Activated T-cell treated with anti-CD3 and anti-CD28 coated beads for 4 hours (primary cell): ENCODE data around the gene TNFRSF21.
"Not testable (repeated sequence)": the region's sequence is repeated elsewhere in the genome, so short reads cannot be mapped to it uniquely, and the experiment has no call there.

Experiments used
- DNase-seq: peaks from one replicate; pipeline ENCODE4 v3.0.0-alpha.2; 2020

TNFRSF21 gene, protein sequence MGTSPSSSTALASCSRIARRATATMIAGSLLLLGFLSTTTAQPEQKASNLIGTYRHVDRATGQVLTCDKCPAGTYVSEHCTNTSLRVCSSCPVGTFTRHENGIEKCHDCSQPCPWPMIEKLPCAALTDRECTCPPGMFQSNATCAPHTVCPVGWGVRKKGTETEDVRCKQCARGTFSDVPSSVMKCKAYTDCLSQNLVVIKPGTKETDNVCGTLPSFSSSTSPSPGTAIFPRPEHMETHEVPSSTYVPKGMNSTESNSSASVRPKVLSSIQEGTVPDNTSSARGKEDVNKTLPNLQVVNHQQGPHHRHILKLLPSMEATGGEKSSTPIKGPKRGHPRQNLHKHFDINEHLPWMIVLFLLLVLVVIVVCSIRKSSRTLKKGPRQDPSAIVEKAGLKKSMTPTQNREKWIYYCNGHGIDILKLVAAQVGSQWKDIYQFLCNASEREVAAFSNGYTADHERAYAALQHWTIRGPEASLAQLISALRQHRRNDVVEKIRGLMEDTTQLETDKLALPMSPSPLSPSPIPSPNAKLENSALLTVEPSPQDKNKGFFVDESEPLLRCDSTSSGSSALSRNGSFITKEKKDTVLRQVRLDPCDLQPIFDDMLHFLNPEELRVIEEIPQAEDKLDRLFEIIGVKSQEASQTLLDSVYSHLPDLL

DNA sequence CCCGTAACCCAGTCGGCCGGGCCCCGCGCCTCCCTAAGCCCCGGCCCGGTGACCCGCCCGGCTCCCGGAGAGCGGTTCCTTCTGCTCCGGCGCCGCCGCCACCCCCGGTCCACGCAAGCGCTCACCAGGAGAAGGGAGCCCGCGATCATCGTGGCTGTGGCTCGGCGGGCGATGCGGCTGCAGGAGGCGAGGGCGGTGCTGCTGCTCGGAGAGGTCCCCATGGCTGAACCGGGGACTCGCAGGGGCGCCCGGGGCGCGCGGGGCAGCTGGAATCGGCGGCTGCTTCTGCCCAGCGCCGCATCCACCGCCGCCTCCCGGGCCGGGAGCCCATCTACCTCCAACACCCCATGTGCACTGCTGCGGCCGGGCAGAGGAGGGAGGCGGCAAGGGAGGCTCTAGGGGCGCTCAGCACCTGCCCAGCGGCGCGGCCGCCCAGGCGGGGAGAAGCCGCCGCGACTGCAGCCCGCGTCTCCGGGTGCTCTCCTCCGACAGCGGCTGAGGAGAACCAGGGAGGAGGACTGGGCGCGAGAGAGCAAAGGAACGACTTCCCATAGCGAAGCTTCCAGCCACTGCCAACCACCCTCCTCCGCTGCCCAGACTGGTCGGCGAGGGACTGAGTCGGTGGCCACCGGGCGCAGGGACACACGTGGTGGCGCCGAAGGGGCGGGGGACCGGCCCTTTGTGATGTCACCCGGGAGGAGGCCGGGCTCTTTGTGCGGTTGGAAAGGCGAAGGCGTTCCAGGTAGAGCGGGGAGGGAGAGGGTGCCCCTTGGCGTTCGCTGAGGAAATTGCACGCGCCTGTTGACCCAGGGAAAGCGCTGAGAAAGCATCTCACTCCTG, at the start of gene TNFRSF21:
TNFRSF21 (minus strand) TSS at position 615 of the 840 bp plus-strand sequence; CDS start at position 221, 394 bp downstream.
- peak; percentile 68 for DNase-seq

DNA sequence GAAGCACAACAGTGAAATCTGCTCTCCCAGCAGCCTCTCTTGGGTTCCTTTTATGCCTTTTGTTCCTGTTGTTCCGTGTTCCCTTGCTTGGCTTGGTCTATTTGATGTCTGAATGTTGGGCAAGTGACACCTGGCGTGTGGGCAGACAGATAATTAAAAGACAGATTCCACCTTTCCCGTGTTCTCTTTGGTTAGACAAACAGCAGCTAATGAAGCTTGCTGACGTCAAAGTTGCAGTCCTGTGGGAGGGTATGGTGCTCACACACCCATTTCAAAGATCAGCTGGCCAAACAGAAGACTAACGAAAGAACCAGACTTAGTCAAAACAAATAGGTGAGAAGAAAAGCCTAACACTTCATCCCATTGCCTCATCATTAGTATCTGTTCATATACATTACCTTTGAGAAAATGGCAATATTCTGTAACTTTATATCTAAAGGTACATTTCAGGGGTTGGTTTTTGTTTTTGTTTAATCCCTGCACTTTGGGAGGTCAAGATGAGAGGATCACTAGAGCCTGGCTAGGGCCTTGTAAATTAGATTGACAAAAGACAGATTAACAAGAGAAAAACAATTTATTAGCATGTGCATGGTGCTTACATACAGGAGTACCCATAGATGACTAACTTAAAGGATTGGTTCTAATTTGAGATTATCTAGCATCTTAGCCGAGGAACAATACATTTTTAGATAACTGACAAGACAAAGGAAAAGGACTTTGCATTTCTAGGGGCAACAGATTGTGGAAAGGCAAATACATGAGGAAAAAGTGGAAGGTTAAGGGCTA, 48.9 kb upstream of the TNFRSF21 start:
- DNase-seq, result no peak

DNA sequence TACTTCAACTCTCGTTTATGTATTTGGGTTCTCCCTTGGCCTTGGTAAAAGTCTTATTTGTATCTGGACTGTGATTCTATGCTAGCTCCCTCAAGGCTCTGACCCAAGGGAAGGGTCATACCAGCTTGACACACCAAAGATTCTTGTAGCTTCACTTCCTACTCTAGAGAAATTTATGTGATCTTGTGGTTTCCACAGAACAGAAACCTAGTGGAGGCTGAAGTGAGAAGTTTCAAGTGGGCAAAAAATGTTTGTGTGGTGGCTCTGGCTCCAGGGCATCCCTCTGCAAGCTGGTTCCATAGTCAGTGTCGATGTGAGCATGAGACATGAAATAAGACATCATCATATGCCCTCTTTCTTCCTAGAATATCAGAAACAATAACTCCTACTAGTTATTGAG, 48.1 kb upstream of the TNFRSF21 start:
- no peak for DNase-seq

DNA sequence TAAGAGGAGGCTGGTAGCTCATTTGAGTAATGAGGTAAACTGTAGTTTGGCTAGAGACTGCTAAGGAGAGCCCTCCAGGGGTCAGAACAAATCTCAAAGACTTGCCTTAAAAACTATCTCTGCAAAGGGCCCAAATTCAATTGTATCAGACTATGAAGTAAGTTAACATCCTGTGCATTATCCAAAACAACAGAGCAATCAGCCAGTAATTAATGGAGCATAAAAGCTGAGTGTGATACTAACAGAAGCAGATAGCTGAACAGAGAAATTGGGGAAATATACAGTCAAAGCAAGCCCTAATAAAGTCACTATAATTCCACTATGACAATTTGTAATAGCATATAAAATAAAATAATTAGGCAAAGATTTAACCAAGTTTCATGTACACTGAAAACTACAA, 45.8 kb upstream of the TNFRSF21 start:
- DNase-seq, result no peak

DNA sequence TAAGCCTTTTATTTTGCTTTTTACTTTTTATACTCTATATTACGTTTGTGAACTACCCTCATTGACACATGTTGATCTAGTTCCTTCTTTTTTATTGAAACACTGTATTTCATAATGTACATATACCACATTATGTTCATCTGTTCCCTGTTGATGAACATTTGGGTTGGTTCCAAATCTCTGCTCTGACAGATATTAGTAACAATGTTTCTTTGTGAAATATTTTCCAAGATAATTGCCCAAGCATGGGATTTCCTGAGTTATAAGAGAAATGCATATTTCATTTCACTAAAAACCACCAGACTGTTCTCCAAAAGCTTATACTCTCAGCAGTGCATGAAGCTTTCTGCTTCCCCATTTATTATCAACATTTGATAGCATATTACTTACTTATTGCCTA, 44.2 kb upstream of the TNFRSF21 start:
- no peak for DNase-seq

DNA sequence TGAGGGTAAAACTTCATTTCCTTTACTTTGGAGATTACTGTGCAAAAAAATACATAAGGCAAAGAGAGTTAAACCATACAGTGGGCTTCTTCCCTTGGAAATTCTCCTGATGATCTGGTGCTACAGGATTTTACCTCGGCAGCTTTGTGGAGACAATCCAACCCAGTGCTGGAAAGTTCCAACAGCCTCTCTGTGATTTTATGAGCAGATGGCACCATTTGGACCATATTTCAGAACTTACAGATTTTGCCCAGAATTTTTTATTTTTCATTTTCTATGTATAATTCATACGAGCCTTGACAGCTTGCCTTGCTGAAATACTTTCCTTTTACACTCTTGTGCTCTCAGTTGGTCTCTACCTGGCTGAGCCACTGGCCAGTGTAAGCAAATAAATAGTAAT, 43.3 kb upstream of the TNFRSF21 start:
- DNase-seq, result no peak

DNA sequence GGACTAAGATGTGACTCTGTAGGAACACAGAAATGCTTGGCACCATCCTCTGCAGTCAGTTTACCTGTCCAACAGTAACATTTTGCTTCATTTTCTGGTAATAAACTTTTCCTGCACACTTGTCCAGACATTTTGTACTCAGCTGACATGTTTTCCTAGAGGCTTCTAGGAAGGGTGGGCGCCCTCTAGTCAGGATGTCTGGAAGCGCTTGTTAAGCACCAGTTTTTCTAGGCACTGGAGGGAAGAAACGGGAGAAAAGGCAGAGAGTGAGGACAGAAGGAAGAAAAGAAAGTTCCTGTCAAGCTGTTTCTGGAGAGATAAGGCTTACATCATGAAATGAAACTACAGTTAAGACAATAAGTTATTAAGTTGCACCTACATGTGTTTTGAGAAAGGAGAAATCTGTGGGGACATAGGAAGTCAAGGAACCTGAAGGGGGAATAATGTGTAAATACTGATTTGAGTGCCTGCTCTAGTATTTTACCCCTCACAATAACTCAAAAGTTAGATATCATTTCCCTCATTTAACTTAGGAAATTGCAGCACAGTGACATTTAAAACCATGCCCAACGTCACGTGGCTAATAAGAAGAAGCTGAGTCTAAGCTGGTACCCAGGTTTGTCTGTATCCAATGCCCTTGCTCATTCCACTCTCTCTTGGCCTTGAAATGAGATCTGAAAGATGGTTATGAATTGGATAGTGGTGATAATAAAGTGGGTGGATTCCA, 42.7 kb upstream of the TNFRSF21 start:
- DNase-seq, result no peak

DNA sequence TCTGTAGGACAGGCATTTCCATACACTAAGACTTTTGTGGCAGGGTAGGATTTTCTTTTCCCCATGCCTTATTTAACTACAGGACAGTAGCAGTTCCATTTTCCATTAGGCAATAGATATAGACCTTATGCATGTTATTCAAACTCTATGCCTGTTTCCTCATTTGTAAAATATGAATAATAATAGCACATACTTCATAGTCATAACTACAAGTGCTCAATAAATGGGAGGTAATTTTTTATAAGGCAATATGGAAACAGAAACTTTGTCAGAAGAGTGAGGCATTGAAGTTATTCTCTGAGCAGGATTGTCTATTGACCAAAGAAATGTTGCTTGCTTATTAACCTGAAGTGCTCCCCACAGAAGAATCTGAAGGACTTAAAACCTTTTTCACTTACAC, 41.9 kb upstream of the TNFRSF21 start:
- no peak for DNase-seq

DNA sequence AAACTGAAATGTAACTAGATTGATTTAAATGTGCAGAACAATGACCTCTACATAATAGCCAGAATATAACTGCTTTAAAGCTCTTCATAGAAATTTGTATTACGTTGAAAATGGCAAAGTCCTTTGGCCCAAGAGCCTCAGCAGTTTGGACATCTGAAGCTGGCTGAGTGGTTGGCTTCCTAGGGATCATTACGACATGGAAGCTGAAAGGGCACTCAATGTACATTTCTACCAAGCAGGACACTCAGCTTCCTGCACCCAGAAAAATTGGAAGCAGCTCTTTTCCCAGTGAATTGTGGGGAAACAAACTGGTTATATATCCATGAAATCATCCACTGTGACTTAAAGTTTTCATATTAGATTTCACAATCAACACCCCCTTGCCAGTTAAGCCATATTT, 40.2 kb upstream of the TNFRSF21 start:
- no peak for DNase-seq

DNA sequence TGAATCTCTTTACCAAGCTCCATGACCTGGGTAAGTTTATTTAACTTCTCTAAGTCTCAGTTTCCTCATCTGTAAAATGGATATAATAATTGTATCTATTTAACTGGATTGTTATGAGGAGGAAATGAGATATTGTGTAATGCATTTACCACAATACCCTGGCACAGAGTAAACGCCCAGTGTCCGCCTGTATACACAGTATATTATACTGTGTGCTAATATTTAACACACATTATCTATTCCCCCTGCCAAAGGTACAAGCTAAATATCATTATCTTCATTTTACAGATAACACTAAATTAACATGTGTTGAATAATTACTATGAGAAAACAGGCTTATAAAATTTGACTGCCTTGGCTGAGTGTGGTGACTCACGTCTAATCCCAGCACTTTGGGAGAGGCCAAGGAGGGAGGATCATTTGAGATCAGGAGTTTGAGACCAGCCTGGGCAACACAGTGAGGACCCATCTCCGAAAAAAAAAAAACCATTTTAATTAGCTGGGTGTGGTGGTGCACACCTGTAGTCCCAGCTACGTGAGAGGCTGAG, 38.7 kb upstream of the TNFRSF21 start:
- no peak for DNase-seq

DNA sequence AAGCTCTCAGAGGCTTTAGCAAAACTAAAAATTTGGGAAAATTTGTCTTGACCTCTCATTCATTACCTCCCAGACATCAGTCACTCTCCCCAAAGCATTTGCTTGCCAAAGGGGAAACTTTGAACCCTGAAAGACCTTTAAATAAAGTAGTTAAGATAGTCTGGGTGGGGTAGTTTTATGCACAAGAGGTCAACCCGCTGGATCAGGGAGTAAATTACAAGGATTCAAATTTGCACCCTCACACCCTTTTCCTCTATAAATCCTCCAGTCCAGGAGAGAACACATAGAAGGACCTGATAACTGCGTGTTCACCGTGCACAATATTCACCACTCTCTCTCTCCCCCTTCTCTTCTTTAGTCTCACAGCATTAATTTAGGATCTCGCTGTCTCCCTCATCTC, 36.1 kb upstream of the TNFRSF21 start:
- DNase-seq, result no peak

DNA sequence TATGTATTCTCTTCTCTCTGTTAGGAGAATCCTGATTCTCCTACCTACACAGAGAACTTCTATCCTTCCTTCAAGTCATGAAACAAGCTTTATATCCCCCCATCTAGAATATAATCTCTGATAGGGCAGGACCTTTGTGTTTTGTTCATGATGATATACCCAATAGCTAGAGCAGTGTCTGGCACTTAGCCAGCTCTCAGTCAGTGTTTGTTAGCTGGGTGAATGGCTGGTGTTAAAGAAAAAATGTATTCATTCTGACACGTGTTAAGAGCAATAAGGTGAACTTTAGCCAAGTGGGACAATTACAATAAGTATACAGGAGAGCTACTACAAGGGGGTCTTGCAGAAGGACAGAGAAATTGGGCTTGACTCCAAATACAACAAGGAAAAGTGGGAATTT, 34.3 kb upstream of the TNFRSF21 start:
- no peak for DNase-seq

DNA sequence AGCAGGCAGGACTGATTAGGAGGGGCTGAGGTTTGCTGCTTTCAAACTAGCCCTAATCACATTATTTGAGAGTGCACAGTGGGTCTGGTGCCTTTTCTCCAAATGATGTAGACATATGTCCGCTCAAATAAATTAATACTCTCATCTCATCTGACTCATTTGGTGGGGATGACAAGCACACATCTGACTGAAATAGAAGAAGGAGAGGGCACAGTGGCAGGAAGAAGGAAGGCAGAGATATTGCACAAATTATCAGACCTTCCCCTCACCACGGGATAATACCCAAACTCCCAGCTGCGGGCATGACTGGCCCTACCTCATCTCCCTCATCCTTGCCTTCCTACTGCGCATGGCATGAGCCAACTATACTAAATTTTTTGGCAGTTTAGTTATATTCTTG, 33.9 kb upstream of the TNFRSF21 start:
- DNase-seq, result no peak

DNA sequence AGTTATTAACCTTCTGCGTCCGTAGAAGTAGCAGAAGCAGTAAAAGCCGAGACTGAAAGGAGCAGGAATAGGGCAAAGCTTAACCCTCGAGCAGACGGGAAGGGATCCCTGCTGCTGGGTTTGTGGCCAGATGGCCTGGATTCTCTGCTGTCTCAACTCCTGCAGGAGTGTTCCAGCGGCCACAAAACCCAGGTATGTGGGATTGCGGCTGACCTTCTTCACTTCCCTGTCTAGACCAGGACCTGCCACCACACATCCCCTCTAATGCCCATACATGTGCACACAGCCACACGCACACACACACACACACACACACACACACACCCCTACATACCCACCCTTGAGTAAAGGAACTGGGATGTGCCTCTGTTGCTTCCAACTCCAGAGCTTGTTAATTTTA, 33.1 kb upstream of the TNFRSF21 start:
- no peak for DNase-seq

DNA sequence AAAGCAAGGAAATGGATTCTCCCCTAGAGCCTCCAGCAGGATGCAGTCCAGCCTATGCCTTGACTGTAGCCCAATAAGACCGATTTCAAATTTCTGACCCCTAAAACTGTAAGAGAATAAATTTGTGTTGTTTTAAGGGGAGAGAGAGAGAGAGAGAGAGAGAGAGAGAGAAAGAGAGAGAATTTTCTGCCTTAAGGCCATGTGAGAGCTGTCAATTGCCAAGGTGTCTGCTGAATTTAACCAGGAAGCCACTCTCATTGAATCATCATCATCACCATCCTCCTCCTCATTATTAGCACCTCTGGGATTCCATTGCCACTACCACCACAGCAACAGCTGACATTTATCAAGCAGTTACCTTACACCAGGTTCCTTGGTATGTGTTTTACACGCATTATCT, 27.8 kb upstream of the TNFRSF21 start:
- no peak for DNase-seq

DNA sequence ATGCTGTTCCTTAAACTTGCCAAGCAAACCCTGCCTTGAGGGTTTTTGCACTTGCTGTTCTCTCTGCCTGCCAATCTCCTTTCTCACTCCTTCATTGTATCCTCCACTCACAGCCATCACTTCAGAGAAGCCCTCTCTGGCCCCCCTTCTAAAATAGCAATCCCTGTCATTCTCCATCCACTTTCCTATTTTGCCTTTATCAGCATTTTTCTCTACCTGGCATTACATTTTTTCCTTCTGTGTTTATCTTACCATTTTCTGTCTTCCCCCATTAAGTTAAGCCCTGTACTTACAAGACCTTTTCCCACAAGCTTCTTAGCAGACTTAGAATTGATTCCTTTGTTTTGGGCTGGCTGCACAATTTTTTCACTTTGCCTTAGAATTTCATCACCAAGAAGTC, 26.6 kb upstream of the TNFRSF21 start:
- no peak for DNase-seq

DNA sequence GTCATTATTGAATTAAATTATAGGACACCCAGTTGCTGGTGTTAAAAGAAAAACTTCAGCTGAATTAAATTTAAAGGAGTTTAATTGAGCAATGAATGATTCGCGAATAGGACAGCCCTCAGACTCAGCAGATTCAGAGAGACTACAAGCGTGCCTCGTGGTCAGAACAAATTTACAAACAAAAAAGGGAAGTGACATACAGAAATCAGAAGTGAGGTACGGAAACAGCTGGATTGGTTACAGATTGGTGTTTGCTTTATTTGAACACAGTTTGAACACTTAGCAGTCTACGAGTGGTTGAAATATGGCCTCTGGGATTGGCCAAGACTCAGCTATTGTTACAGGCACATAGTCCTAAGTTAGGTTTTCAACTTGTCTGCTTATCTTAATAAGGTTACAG, 25.8 kb upstream of the TNFRSF21 start:
- no peak for DNase-seq

DNA sequence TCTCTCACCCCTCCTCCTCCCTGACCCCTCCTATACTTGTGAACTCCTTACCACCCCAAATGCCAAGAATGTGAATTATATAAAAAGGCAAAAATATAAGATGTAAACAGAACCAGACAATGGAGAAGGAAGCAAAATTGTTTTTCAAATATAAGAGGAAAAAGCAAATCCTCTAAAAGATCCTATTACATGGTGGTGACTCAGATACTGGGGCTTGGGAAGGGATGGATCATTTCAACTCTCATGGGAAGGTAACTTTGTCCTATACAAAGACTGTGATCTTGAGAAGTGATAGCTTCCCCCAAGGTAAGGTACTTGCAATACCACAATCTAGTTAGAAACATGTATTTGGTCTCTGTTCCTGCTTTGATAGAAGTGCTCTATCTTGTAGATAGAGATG, 24.6 kb upstream of the TNFRSF21 start:
- DNase-seq, result no peak

DNA sequence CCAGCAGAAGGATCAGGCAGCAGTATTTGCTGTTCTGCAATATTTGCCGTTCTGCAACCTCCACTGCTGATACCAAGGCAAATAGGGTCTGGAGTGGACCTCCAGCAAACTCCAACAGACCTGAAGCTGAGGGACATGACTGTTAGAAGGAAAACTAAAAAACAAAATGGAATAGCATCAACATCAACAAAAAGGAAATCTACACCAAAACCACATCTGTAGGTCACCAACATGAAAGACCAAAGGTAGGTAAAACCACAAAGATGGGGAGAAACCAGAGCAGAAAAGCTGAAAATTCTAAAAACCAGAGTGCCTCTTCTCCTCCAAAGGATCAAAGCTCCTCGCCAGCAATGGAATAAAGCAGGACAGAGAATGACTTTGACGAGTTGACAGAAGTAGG, 18.9 kb upstream of the TNFRSF21 start:
- DNase-seq, result not testable (repeated sequence)

DNA sequence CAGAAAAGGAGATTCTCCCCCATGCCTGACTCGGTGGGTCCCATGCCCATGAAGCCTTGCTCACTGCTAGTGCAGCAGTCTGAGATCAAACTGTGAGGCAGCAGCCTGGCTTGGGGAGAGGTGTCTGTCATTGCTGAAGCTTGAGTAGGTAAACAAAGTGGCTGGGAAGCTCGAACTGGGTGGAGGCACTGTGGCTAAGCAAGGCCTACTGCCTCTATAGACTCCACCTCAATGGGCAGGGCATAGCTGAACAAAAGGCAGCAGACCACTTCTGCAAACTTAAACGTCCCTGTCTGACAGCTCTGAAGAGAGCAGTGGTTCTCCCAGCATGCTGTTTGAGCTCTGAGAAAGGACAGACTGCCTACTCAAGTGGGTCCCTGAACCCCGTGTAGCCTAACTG, 18.4 kb upstream of the TNFRSF21 start:
- not testable (repeated sequence) for DNase-seq

DNA sequence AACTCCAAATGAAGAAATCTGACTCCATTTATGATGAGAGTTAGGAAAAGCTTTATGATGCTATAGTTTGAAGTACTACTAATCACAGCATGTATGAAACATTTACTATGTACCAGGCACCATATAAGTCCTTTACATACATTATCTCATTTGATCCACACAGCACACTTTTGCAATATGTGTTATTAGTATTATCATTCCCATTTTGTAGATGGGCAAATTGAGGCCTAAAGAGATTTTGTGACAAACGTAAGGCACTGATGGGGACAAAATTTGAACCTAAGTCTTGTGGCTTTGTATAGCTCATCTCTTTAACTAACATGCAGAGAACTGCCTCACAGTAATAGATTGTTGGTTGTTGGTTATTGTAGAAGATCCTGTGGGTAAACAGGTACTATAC, 14.2 kb upstream of the TNFRSF21 start:
- no peak for DNase-seq

DNA sequence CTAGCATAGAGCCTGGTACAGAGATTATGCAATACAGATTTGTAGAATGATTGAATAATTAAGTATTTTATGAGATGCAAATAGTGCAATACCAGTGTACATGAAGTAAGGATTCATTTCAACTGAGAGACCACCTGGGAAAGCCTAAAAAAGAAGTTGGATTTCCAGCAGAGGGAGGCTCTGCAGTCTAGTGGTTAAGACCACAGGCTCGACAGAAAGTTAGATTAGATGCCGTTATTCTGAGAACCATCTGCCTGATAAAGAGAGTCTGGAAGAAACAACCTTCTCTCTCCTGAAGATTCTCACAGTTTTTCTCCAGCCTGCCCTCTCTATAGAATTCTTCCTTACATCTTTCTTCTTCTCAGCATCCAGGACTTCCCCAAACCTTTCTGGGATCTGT, 13.6 kb upstream of the TNFRSF21 start:
- no peak for DNase-seq
